ENCODE results near the gene N4BP2L1.

DNA sequence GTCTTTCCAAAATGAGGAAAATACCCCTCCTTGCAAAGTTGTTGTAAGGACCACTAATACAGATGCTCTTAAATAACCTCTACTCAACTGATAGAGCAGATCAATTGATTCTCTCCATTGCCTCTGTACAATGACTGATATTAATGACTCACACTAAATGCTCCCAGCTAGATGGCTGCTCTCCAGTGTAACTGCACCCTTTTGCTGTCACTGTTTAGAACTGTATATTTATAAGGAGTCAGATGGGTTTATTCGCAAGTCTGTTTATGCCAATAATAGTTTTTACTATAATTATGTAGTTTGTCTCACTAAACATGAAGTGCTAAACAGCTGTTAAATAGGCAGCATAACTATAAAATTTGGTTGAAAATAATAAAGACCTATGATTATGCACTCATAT, 21.0 kb upstream of the N4BP2L1 start:
- TF ChIP-seq, protein P1, sequence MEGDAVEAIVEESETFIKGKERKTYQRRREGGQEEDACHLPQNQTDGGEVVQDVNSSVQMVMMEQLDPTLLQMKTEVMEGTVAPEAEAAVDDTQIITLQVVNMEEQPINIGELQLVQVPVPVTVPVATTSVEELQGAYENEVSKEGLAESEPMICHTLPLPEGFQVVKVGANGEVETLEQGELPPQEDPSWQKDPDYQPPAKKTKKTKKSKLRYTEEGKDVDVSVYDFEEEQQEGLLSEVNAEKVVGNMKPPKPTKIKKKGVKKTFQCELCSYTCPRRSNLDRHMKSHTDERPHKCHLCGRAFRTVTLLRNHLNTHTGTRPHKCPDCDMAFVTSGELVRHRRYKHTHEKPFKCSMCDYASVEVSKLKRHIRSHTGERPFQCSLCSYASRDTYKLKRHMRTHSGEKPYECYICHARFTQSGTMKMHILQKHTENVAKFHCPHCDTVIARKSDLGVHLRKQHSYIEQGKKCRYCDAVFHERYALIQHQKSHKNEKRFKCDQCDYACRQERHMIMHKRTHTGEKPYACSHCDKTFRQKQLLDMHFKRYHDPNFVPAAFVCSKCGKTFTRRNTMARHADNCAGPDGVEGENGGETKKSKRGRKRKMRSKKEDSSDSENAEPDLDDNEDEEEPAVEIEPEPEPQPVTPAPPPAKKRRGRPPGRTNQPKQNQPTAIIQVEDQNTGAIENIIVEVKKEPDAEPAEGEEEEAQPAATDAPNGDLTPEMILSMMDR (IDR thresholded peaks at IDR 0.05): no peak
- no peak for TF ChIP-seq POLR2A (IDR thresholded peaks at IDR 0.05)

Measured in uterus (tissue), 2 donors.